IMR-90 (cell line): ENCODE results near the gene CAPN5. TPM values are rescaled to one million over a fixed set of nuclear protein-coding genes. Genes with fewer than 3 reads are reported as not detected.

ENCODE experiments used
- ATAC-seq: fragments of 200-7000 bp; cut with Tn5 transposase; 2 replicates; pipeline ENCODE4 v1.9.1; 2020; ENCODE audit warnings: low read depth, mild to moderate bottlenecking, moderate library complexity
- BruUV-seq: library from RNA; stranded (reverse); fragments of 400-500 nt; replicated peaks from 2 replicates; lab custom pipeline; 2021; lab: Mats Ljungman, UMichigan
- CTCF ChIA-PET: fragments of 300-600 bp; formaldehyde crosslinking; extraction: SDS; loops from one replicate; lab custom pipeline; 2021; ENCODE audit warnings: antibody characterized with exemption; lab: Yijun Ruan, JAX
- POLR2A ChIA-PET: fragments of 300-600 bp; sonication (Branson Sonifier 250); formaldehyde crosslinking; loops from one replicate; lab custom pipeline; 2022; ENCODE audit warnings: antibody characterized with exemption; ENCODE audit not compliant: unreplicated experiment; lab: Charles Lee
- DNase-seq: peaks from one replicate; pipeline ENCODE4 v3.0.0; 2013
- H2AFZ ChIP-seq: replicated peaks from 2 replicates; pipeline ENCODE3; 2013; ENCODE audit warnings: low read length, mild to moderate bottlenecking; ENCODE audit not compliant: poor library complexity
- H2AK5ac ChIP-seq: 2 replicates; pipeline ENCODE4 v1.6.1; 2013; ENCODE audit warnings: low read depth, low read length, inconsistent platforms
- H2AK9ac ChIP-seq: replicated peaks from 2 replicates; pipeline ENCODE3; 2013; ENCODE audit warnings: mild to moderate bottlenecking, low read depth, low read length, moderate library complexity; ENCODE audit not compliant: poor library complexity
- H2BK120ac ChIP-seq: 2 replicates; pipeline ENCODE4 v1.6.1; 2013; ENCODE audit warnings: low read depth, low read length, inconsistent platforms
- H2BK15ac ChIP-seq: 3 replicates; pipeline ENCODE4 v1.6.1; 2013; ENCODE audit warnings: low read depth, low read length, inconsistent platforms
- H2BK20ac ChIP-seq: 2 replicates; pipeline ENCODE4 v1.6.1; 2013; ENCODE audit warnings: low read depth, mild to moderate bottlenecking, inconsistent platforms, low read length, moderate library complexity
- H2BK5ac ChIP-seq: 2 replicates; pipeline ENCODE4 v1.6.1; 2013; ENCODE audit warnings: mild to moderate bottlenecking, low read depth, low read length, inconsistent platforms; ENCODE audit not compliant: poor library complexity, severe bottlenecking
- H3K14ac ChIP-seq: replicated peaks from 2 replicates; pipeline ENCODE4 v1.6.1; 2013; ENCODE audit warnings: low read depth, low read length, inconsistent platforms
- H3K18ac ChIP-seq: 2 replicates; pipeline ENCODE4 v1.6.1; 2013; ENCODE audit warnings: low read depth, low read length, control low read depth
- H3K23ac ChIP-seq: 2 replicates; pipeline ENCODE4 v1.6.1; 2013; ENCODE audit warnings: low read depth, low read length, inconsistent platforms
- H3K27ac ChIP-seq: 2 replicates; pipeline ENCODE4 v1.5.1; 2013; ENCODE audit warnings: mild to moderate bottlenecking, control low read depth, low read length; ENCODE audit not compliant: insufficient read depth
- H3K27me3 ChIP-seq: 2 replicates; pipeline ENCODE4 v1.6.1; 2013; ENCODE audit warnings: low read length; ENCODE audit not compliant: control insufficient read depth, insufficient read depth
- H3K36me3 ChIP-seq: 2 replicates; pipeline ENCODE4 v1.6.1; 2013; ENCODE audit warnings: low read length, mixed read lengths; ENCODE audit not compliant: control insufficient read depth, insufficient read depth
- H3K4ac ChIP-seq: 2 replicates; pipeline ENCODE4 v1.6.1; 2013; ENCODE audit warnings: low read depth, low read length, inconsistent platforms
- H3K4me1 ChIP-seq: 2 replicates; pipeline ENCODE4 v1.6.1; 2013; ENCODE audit warnings: low read length, mixed read lengths; ENCODE audit not compliant: control insufficient read depth, insufficient read depth
- H3K4me2 ChIP-seq: 2 replicates; pipeline ENCODE4 v1.6.1; 2013; ENCODE audit warnings: low read depth, mild to moderate bottlenecking, control low read depth, low read length, moderate library complexity
- H3K4me3 ChIP-seq: 2 replicates; pipeline ENCODE4 v1.5.1; 2013; ENCODE audit warnings: low read depth, mild to moderate bottlenecking, control low read depth, low read length, moderate library complexity; ENCODE audit not compliant: insufficient read depth
- H3K56ac ChIP-seq: 2 replicates; pipeline ENCODE4 v1.6.1; 2013; ENCODE audit warnings: low read length, inconsistent platforms; ENCODE audit not compliant: insufficient read depth; ENCODE audit errors: extremely low read depth
- H3K79me1 ChIP-seq, 2 experiments: 2 replicates each; pipeline ENCODE4 v1.6.1; 2013; ENCODE audit warnings: low read length in 2 of 2, inconsistent platforms in 1 of 2, low read depth in 1 of 2
- H3K9ac ChIP-seq: 2 replicates; pipeline ENCODE4 v1.6.1; 2013; ENCODE audit warnings: low read depth, low read length, control low read depth
- H3K9me1 ChIP-seq: 2 replicates; pipeline ENCODE4 v1.6.1; 2013; ENCODE audit warnings: low read length, inconsistent platforms; ENCODE audit not compliant: insufficient read depth
- H3K9me3 ChIP-seq: 2 replicates; pipeline ENCODE4 v1.6.1; 2013; ENCODE audit warnings: low read length; ENCODE audit not compliant: control insufficient read depth, insufficient read depth
- H4K20me1 ChIP-seq: 2 replicates; pipeline ENCODE4 v1.6.1; 2013; ENCODE audit warnings: low read length, inconsistent platforms; ENCODE audit not compliant: insufficient read depth
- H4K5ac ChIP-seq: 2 replicates; pipeline ENCODE4 v1.6.1; 2013; ENCODE audit warnings: mild to moderate bottlenecking, low read depth, low read length, control low read depth
- H4K8ac ChIP-seq, 2 experiments: 2 replicates each; pipeline ENCODE4 v1.6.1; 2013; ENCODE audit warnings: low read depth in 2 of 2, low read length in 2 of 2, control low read depth in 1 of 2, inconsistent platforms in 1 of 2
- H4K91ac ChIP-seq: 2 replicates; pipeline ENCODE4 v1.6.1; 2013; ENCODE audit warnings: low read depth, low read length, inconsistent platforms; ENCODE audit not compliant: insufficient read depth
- BHLHE40 ChIP-seq: fragments of 150-350 bp; IDR thresholded peaks from 2 replicates; pipeline ENCODE4 v1.6.1; 2016; ENCODE audit warnings: mild to moderate bottlenecking, low read depth, low read length
- CTCF ChIP-seq: conservative IDR thresholded peaks from 2 replicates; pipeline ENCODE4 v1.5.1; 2012; ENCODE audit warnings: mild to moderate bottlenecking, low read depth, low read length, improper control_type of control experiment
- MAFK ChIP-seq: IDR thresholded peaks from 2 replicates; pipeline ENCODE4 v1.6.1; 2012; ENCODE audit warnings: low read depth, low read length, improper control_type of control experiment
- MXI1 ChIP-seq: IDR thresholded peaks from 2 replicates; pipeline ENCODE4 v1.6.1; 2012; ENCODE audit warnings: low read depth, mild to moderate bottlenecking, low read length, moderate library complexity, borderline replicate concordance
- NFE2L2 ChIP-seq: fragments of 150-350 bp; IDR thresholded peaks from 2 replicates; pipeline ENCODE4 v1.6.1; 2016; ENCODE audit warnings: low read depth, mild to moderate bottlenecking, low read length
- RAD21 ChIP-seq: IDR thresholded peaks from 2 replicates; pipeline ENCODE4 v1.6.1; 2012; ENCODE audit warnings: low read length, improper control_type of control experiment
- RCOR1 ChIP-seq: IDR thresholded peaks from 2 replicates; pipeline ENCODE4 v1.6.1; 2012; ENCODE audit warnings: mild to moderate bottlenecking, low read length, improper control_type of control experiment; ENCODE audit not compliant: insufficient replicate concordance
- RFX5 ChIP-seq: IDR thresholded peaks from 2 replicates; pipeline ENCODE4 v1.8.0; 2012; ENCODE audit warnings: low read depth, mild to moderate bottlenecking, low read length, moderate library complexity
- USF2 ChIP-seq: fragments of 150-350 bp; IDR thresholded peaks from 2 replicates; pipeline ENCODE4 v1.6.1; 2017; ENCODE audit warnings: mild to moderate bottlenecking, antibody characterized with exemption, low read length, low read depth
- WGBS, 2 experiments: methylation state at CpG; one replicate each; pipeline versions ENCODE4 v1.1.5 to v1.1.7; 2013; ENCODE audit warnings: missing lambda C conversion rate in 2 of 2; ENCODE audit not compliant: insufficient read length in 1 of 2; ENCODE audit errors: extremely low coverage in 2 of 2; 5-methylcytosine and 5-hydroxymethylcytosine counted together
- dilution Hi-C: fragments of 300-500 bp; cut with HindIII; formaldehyde crosslinking; loops from one replicate; pipeline ENCODE4 v1.14.3; 2018; ENCODE audit warnings: low sequenced_read_pairs; ENCODE audit not compliant: unreplicated experiment
- in situ Hi-C: fragments of 300-500 bp; cut with MboI; formaldehyde crosslinking; loops from 3 replicates; pipeline ENCODE4 v1.14.3; 2019; ENCODE audit warnings: low sequenced_read_pairs, inconsistent platforms, mixed read lengths
- intact Hi-C: fragments of 100-400 bp; cut with micrococcal nuclease; formaldehyde crosslinking; loops from 2 replicates; pipeline ENCODE4 v1.10.0; 2022
- polyA plus RNA-seq, 3 experiments: library from polyadenylated mRNA; depleted of rRNA; stranded (reverse); fragments of >200 nt; gene quantifications; 2 replicates each; pipeline ENCODE4 v1.2.3, GENCODE V29; 2012; ENCODE audit warnings: low replicate concordance in 1 of 3
- total RNA-seq: library from RNA; depleted of rRNA; stranded (reverse); fragments of >200 nt; gene quantifications from 2 replicates; pipeline ENCODE4 v1.2.3, GENCODE V29; 2012

Gene CAPN5
- total and polyA plus RNA-seq, 2 of the 4 experiments (the other 2 are of a cell fraction): 8.1 to 24.0 TPM

GRCh38 chr11:77081381-77081851 is 14.6 kb downstream of the CAPN5 start:
- Histone ChIP-seq H3K4me2 (no peak overlapping the region), H3K4me3 (no peak overlapping the region), H4K8ac (no peak overlapping the region), H3K9me3 (no peaks in the 10 kb centered on the region), H2BK120ac (no peak overlapping the region), H4K20me1 (no peaks in the 10 kb centered on the region), H3K4me1 (peaks cover 15% of the 10 kb centered on the region), H4K91ac (no peak overlapping the region), H2AFZ (no peak overlapping the region), H3K4ac (no peak overlapping the region), H3K27ac (no peak overlapping the region), H2BK5ac (no peak overlapping the region), H3K56ac (no peak overlapping the region), H2BK15ac (no peak overlapping the region), H3K36me3 (peaks cover 4% of the 10 kb centered on the region; the same call in 1 of the 2 replicates), H3K9me1 (peaks cover 5% of the 10 kb centered on the region; the same call in 1 of the 2 replicates), H3K79me1 (peaks cover 7 to 21% of the 10 kb centered on the region in 2 experiments), H2BK20ac (no peak overlapping the region), H3K27me3 (no peaks in the 10 kb centered on the region), H2AK9ac (peak overlapping the region; percentile 10), H3K14ac (no peak overlapping the region), H3K9ac (no peak overlapping the region), H4K5ac (no peak overlapping the region), H3K18ac (no peak overlapping the region), H2AK5ac (no peak overlapping the region), H3K23ac (no peak overlapping the region)
- dilution Hi-C loops (no loop called here), intact Hi-C loops (no loop called here), in situ Hi-C loops (no loop called here)
- DNase-seq (no peak), ATAC-seq (no peak)
- 80% methylated on average over 2 of the region's 9 CpGs; no CpG with 5 or more reads in 1 of the 2 experiments for WGBS, 2 experiments
- ChIA-PET CTCF (interaction anchor here (0.9 kb wide), 1 partner anchor 10 kb away, joined by 3 read pairs; no protein-coding TSS in a partner anchor), POLR2A (no interaction called here)
- no peak for TF ChIP-seq RCOR1
- TF ChIP-seq CTCF: no peak
- no peak for TF ChIP-seq BHLHE40
- TF ChIP-seq RAD21: no peak
- TF ChIP-seq MAFK: no peak
- no peak for TF ChIP-seq USF2
- no peak for TF ChIP-seq MXI1
- no peak for TF ChIP-seq NFE2L2
- no peak for TF ChIP-seq RFX5
- BruUV-seq: no TSS peak
